ENCODE results near the gene SLC9A3. TPM values are rescaled to one million over a fixed set of nuclear protein-coding genes. Genes with fewer than 3 reads are reported as not detected.

SLC9A3 gene
- total RNA-seq, 1 experiment from 2014 or later = 1.9 TPM

DNA sequence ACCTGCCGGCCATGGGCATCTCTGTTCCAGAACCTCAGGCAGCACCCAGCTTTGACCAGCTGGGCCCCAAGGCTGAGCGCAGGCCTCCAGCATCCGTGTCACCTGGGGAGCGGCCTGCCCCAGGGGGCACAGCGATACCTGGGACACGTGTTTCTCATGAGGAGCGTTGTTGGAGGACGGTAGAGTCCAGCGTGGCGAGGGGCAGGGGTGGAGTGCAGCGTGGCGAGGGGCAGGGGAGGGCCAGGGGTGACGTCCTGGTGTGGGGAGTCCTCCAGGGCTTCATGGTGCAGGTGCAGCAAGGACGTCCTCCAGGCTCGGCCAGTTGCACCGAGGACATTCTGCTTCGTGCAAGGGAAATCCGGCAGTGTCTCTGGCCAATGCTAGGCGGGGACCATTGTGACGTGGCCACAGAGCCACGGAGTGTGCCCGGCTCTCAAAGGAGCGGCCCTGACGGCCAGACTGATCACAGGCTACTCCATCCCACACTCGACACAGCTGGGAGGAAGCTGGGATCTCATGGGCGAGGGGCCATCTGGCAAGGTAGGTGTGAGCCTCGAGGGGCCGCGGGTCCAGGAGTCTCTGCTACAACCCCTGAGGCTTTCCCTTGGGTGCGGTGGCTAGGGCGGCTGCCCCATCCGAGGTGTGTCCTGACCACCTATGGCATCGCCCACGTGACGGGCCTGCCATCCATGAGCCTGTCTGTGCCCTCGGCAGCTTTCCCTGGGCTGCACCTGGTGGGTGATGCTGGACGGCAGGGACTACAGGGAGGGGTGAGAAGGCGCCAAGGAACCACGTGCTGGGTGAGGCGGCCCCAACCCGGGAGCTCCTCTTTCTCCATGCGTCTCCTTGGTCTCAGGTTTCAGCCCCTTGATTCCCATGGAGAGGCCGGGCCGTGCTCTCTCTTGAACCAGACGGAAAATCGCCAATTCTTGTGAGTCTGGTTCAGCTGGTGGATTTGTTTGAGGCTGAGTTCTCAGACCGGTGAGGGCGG is 33.8 kb downstream of the SLC9A3 start:
- ChIA-PET CTCF (no interaction called here), POLR2A (ENCODE audit: low non-redundant PET) (no interaction called here)
- intact Hi-C loops (cut with micrococcal nuclease; ENCODE audit: unreplicated experiment) = no loop called here
- TF ChIP-seq EZH2 (IDR thresholded peaks at IDR 0.05; ENCODE audit: borderline replicate concordance, low read depth, low read length, poor library complexity, severe bottlenecking) = no peak
- TF ChIP-seq, protein P1, sequence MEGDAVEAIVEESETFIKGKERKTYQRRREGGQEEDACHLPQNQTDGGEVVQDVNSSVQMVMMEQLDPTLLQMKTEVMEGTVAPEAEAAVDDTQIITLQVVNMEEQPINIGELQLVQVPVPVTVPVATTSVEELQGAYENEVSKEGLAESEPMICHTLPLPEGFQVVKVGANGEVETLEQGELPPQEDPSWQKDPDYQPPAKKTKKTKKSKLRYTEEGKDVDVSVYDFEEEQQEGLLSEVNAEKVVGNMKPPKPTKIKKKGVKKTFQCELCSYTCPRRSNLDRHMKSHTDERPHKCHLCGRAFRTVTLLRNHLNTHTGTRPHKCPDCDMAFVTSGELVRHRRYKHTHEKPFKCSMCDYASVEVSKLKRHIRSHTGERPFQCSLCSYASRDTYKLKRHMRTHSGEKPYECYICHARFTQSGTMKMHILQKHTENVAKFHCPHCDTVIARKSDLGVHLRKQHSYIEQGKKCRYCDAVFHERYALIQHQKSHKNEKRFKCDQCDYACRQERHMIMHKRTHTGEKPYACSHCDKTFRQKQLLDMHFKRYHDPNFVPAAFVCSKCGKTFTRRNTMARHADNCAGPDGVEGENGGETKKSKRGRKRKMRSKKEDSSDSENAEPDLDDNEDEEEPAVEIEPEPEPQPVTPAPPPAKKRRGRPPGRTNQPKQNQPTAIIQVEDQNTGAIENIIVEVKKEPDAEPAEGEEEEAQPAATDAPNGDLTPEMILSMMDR (conservative IDR thresholded peaks at IDR 0.05; ENCODE audit: low read depth, low read length) = no peak
- H3K36me3 ChIP-seq (ENCODE audit: insufficient read depth, low read length, poor library complexity, severe bottlenecking) = no peaks in the 10 kb centered on the region
- BruUV-seq (replicated peaks) = no TSS peak
- H3K4me3 ChIP-seq (ENCODE audit: low read depth, low read length, poor library complexity, severe bottlenecking) = no peak overlapping the region
- no peaks in the 10 kb centered on the region for H3K4me1 ChIP-seq (ENCODE audit: insufficient read depth, low read length, poor library complexity, severe bottlenecking)
- H3K9me3 ChIP-seq (ENCODE audit: low read depth, low read length, poor library complexity, severe bottlenecking) = no peaks in the 10 kb centered on the region
- peaks cover 23% of the 10 kb centered on the region for H3K27me3 ChIP-seq (replicated peaks; ENCODE audit: insufficient read depth, low read depth, low read length, poor library complexity)
- DNase-seq (ENCODE audit: low spot score) = no peak
- H3K27ac ChIP-seq (ENCODE audit: low read depth, low read length, poor library complexity, severe bottlenecking) = no peak overlapping the region

DNA sequence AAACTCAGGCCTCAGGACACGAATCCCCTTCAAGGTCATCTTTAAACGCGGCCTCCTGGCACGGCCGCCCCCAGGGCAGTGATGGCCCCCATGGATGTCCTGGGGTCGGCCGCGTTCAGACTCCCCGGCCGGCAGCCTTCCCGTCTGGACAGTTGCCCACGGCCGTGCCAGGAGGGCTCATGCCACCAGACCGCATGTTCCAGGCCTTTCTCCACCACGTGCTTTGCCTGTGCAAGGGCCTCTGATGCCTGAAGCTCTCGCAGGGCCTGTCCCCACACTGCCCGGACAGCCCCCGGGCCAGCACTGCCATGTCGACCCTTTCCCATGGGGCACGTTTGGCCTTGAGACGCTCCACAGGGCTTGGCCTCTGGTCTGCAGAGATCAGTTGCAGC is 34.6 kb downstream of the SLC9A3 start:
- POLR2A ChIA-PET (ENCODE audit: low non-redundant PET) = no interaction called here
- no peaks in the 10 kb centered on the region for H3K36me3 ChIP-seq (ENCODE audit: insufficient read depth, low read length, poor library complexity, severe bottlenecking)
- TF ChIP-seq EZH2 (IDR thresholded peaks at IDR 0.05; ENCODE audit: borderline replicate concordance, low read depth, low read length, poor library complexity, severe bottlenecking) = no peak
- TF ChIP-seq, protein P1 (conservative IDR thresholded peaks at IDR 0.05; ENCODE audit: low read depth, low read length) = no peak
- intact Hi-C loops (cut with micrococcal nuclease; ENCODE audit: unreplicated experiment) = no loop called here
- no peak overlapping the region for H3K27ac ChIP-seq (ENCODE audit: low read depth, low read length, poor library complexity, severe bottlenecking)
- peaks cover 25% of the 10 kb centered on the region for H3K27me3 ChIP-seq (replicated peaks; ENCODE audit: insufficient read depth, low read depth, low read length, poor library complexity)
- H3K4me3 ChIP-seq (ENCODE audit: low read depth, low read length, poor library complexity, severe bottlenecking) = no peak overlapping the region
- no peak for DNase-seq (ENCODE audit: low spot score)
- no peaks in the 10 kb centered on the region for H3K9me3 ChIP-seq (ENCODE audit: low read depth, low read length, poor library complexity, severe bottlenecking)
- H3K4me1 ChIP-seq (ENCODE audit: insufficient read depth, low read length, poor library complexity, severe bottlenecking) = no peaks in the 10 kb centered on the region
- no TSS peak for BruUV-seq (replicated peaks)
- CTCF ChIA-PET = no interaction called here

DNA sequence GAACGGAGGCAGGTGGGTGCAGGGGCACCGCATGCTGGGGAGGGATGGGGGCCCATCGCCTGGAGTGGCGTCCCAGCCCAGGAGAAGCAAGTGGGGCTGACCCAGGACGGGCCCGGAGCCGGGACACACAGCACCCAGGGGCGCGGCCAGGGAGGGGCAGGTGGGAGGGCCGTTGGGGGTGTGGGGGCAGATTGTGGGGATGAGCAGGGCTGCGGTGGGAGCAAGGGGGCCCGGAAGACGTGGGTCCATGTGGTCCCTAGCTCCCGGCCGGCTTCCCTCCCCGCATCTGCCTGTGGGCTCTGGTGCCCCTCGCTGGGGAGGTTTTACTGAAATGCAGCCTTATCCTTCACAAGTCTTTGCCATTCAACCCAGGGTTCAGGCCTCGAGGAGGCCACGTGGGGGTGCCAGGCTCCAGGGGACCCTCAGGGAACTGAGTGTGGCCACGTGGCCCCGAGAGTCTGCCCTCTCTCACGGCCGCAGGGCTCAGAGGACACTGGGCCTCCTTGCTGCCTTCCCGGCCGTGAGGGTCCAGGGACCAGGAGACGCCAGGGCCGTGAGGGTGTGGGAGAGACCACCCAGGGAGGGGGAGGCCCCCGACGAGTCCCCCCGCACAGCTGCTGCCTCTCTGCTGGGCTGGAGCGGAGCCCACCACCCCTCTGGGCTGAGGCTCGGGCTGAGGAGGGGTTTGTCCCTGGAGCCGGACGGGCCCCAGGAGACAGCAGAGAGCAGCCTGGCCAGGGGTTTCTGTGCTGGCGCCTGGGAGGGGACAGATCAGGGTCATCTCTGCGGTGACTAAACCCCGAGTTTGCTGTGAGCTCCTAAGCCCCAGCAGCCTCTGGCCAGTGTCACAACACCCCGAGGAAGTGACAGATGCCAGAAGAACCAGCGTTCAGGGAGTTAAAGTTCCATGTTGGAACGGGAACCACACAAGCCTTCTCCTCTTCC is 35.2 kb downstream of the SLC9A3 start:
- intact Hi-C loops (cut with micrococcal nuclease; ENCODE audit: unreplicated experiment) = no loop called here
- no peaks in the 10 kb centered on the region for H3K36me3 ChIP-seq (ENCODE audit: insufficient read depth, low read length, poor library complexity, severe bottlenecking)
- ChIA-PET POLR2A (ENCODE audit: low non-redundant PET) (no interaction called here), CTCF (no interaction called here)
- no peaks in the 10 kb centered on the region for H3K9me3 ChIP-seq (ENCODE audit: low read depth, low read length, poor library complexity, severe bottlenecking)
- BruUV-seq (replicated peaks) = no TSS peak
- TF ChIP-seq, protein P1 (conservative IDR thresholded peaks at IDR 0.05; ENCODE audit: low read depth, low read length) = no peak
- H3K4me1 ChIP-seq (ENCODE audit: insufficient read depth, low read length, poor library complexity, severe bottlenecking) = no peaks in the 10 kb centered on the region
- no peak overlapping the region for H3K4me3 ChIP-seq (ENCODE audit: low read depth, low read length, poor library complexity, severe bottlenecking)
- peaks cover 21% of the 10 kb centered on the region for H3K27me3 ChIP-seq (replicated peaks; ENCODE audit: insufficient read depth, low read depth, low read length, poor library complexity)
- H3K27ac ChIP-seq (ENCODE audit: low read depth, low read length, poor library complexity, severe bottlenecking) = no peak overlapping the region
- DNase-seq (ENCODE audit: low spot score) = no peak

All from A673 (cell line).